LHCN-M2 (cell line): ENCODE measurements around the gene CUX1. TPM values are rescaled to one million over a fixed set of nuclear protein-coding genes. Genes with fewer than 3 reads are reported as not detected.
"Not testable (repeated sequence)": the region's sequence is repeated elsewhere in the genome, so short reads cannot be mapped to it uniquely, and the experiment has no call there.

ENCODE experiments used
- DNase-seq: peaks from one replicate; pipeline ENCODE4 v3.0.0-alpha.2; 2012; ENCODE audit warnings: low read depth
- total RNA-seq: library from RNA; depleted of rRNA; stranded (reverse); fragments of >200 nt; gene quantifications from 2 replicates; pipeline ENCODE4 v1.2.3, GENCODE V29; 2014

Gene CUX1
- total RNA-seq, 1 experiment from 2014 or later = 33.3 TPM

GRCh38 chr7:101868191-101868950, 50.9 kb downstream of the CUX1 start:
- no peak for DNase-seq

GRCh38 chr7:101869026-101869900, 51.8 kb downstream of the CUX1 start:
- no peak for DNase-seq

GRCh38 chr7:101869901-101870290, 52.5 kb downstream of the CUX1 start:
- no peak for DNase-seq

- peak; percentile 23 for DNase-seq
Observed at GRCh38 chr7:101870361-101871062, 53.1 kb downstream of the CUX1 start.

GRCh38 chr7:101871351-101871750, 53.9 kb downstream of the CUX1 start:
- no peak for DNase-seq

- no peak for DNase-seq
Observed at GRCh38 chr7:101874028-101874427, 56.6 kb downstream of the CUX1 start.

- no peak for DNase-seq
Observed at GRCh38 chr7:101875283-101875846, 57.9 kb downstream of the CUX1 start.

- no peak for DNase-seq
Observed at GRCh38 chr7:101877882-101878591, 60.6 kb downstream of the CUX1 start.

GRCh38 chr7:101878938-101879337, 61.5 kb downstream of the CUX1 start:
- no peak for DNase-seq

GRCh38 chr7:101879565-101879964, 62.1 kb downstream of the CUX1 start:
- DNase-seq = no peak

GRCh38 chr7:101880282-101881054, 63.0 kb downstream of the CUX1 start:
- no peak for DNase-seq

- DNase-seq = peak; percentile 95
Observed at GRCh38 chr7:101882005-101882421, 64.6 kb downstream of the CUX1 start.

- DNase-seq = peak; percentile 100
Observed at GRCh38 chr7:101882595-101883564, 65.5 kb downstream of the CUX1 start.

- DNase-seq = no peak
Observed at GRCh38 chr7:101884671-101885596, 67.5 kb downstream of the CUX1 start.

- DNase-seq = no peak
Observed at GRCh38 chr7:101885597-101885955, 68.2 kb downstream of the CUX1 start.

GRCh38 chr7:101887352-101887751, 69.9 kb downstream of the CUX1 start:
- not testable (repeated sequence) for DNase-seq

GRCh38 chr7:101888564-101888963, 71.1 kb downstream of the CUX1 start:
- DNase-seq = not testable (repeated sequence)
